Measurements from ENCODE around the gene VASP. TPM values are rescaled to one million over a fixed set of nuclear protein-coding genes. Genes with fewer than 3 reads are reported as not detected.

VASP gene
- total and polyA plus RNA-seq, 2 experiments from 2014 or later, result 60.3 to 147 TPM

- no peaks in the 10 kb centered on the region for H3K36me3 ChIP-seq (ENCODE audit: insufficient read depth)
- no peak for DNase-seq (ENCODE audit: low spot score)
- H3F3A ChIP-seq (replicated peaks; ENCODE audit: low read depth), result peaks cover 11% of the 10 kb centered on the region; the same call in 1 of the 2 replicates
- H4K20me1 ChIP-seq (replicated peaks; ENCODE audit: insufficient read depth), result no peaks in the 10 kb centered on the region; the same call in 1 of the 2 replicates
- TF ChIP-seq STAT1 (IDR thresholded peaks at IDR 0.05; ENCODE audit: unreplicated experiment) (no peak), ETS1 (IDR thresholded peaks at IDR 0.05) (no peak), REST (IDR thresholded peaks at IDR 0.05; ENCODE audit: unreplicated experiment) (no peak), ZNF462 (CRISPR knock-in tag; IDR thresholded peaks at IDR 0.05) (no peak), CTCF (conservative IDR thresholded peaks at IDR 0.05; ENCODE audit: low read depth in 2 of 2) (no peak), NANOG (IDR thresholded peaks at IDR 0.05; ENCODE audit: borderline replicate concordance) (no peak), EZH2phosphoT487 (IDR thresholded peaks at IDR 0.05; ENCODE audit: unreplicated experiment) (no peak), JUNB (IDR thresholded peaks at IDR 0.05; ENCODE audit: unreplicated experiment) (no peak), EZH2 (IDR thresholded peaks at IDR 0.05; ENCODE audit: low read depth, unreplicated experiment) (no peak)
- ATAC-seq, result no peak
- no peaks in the 10 kb centered on the region for H3K27me3 ChIP-seq (ENCODE audit: insufficient read depth)
- no peak overlapping the region for H3K4me2 ChIP-seq
- no peak overlapping the region for H3K27ac ChIP-seq (ENCODE audit: low read depth)
- H2AFZ ChIP-seq, result no peak overlapping the region
- Mint-ChIP-seq H3K9me3 (no peaks in the 10 kb centered on the region; the same call in 2 of the 3 replicates), H3K36me3 (ENCODE audit: low read depth) (peaks cover 6% of the 10 kb centered on the region), H3K27ac (no peak overlapping the region), H3K4me3 (no peak overlapping the region), H3K27me3 (ENCODE audit: insufficient read depth, low read depth, poor library complexity) (peaks cover 18% of the 10 kb centered on the region), H3K4me1 (peaks cover 16% of the 10 kb centered on the region)
- no peaks in the 10 kb centered on the region for H3K9me2 ChIP-seq (ENCODE audit: insufficient read depth)
- no peak overlapping the region for H3K4me3 ChIP-seq
- no peaks in the 10 kb centered on the region for H3K79me2 ChIP-seq (replicated peaks; ENCODE audit: insufficient read depth)
- peaks cover 6% of the 10 kb centered on the region; the same call in 1 of the 2 replicates for H3K4me1 ChIP-seq (ENCODE audit: insufficient read depth)
Measured at GRCh38 chr19:45489216-45489855, 17.9 kb upstream of the VASP start.

Measured in GM23338 (cell line).